IPS-NIHi7 (cell line): ENCODE data around the gene METAP1D.
"Not testable (repeated sequence)": the region's sequence is repeated elsewhere in the genome, so short reads cannot be mapped to it uniquely, and the experiment has no call there.

Source experiments
- DNase-seq: peaks from one replicate; pipeline ENCODE4 v3.0.0; 2012; ENCODE audit warnings: mixed read lengths; ENCODE audit errors: extremely low spot score

Gene METAP1D

DNA sequence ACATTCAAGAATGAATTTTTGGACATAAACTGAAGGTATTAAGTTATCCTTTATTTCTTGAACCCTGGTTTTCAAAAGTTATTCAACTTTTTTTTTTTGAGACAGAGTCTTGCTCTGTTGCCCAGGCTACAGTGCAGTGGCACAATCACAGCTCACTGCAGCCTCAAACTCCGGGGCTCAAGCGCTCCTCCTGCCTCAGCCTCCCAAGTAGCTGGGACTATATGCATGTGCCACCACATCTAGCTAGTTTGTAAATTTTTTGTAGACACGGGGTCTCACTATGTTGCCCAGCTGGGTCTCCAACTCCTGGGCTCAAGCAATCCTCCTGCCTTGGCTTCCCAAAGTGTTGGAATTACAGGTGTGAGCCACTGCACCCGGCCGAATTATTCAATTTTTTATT, 2.7 kb upstream of the METAP1D start:
- not testable (repeated sequence) for DNase-seq

GRCh38 chr2:171999161-171999560, 592 bp upstream of the METAP1D start:
- DNase-seq = no peak

GRCh38 chr2:172000696-172001361, 1.1 kb downstream of the METAP1D start:
- DNase-seq = no peak

GRCh38 chr2:172007372-172007771, 7.6 kb downstream of the METAP1D start:
- no peak for DNase-seq

DNA sequence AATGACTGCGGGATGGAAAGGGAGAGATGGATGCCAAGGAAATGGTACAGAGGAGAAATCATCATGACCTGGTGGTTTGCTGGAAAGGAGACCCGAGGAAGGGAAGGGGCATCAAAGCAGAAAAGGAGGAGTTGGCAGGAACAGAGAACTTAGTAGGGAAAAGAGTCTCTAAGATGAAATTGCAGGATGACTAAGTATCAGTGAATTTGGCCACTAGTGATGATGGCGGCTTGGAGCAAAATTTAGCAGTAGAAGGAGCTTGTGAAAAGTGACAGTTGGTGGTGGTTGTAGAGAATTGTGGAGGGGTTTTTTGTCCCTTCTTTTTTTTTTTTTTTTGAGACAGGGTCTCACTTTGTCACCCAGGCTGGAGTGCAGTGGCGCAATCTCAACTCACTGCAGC, 10.1 kb downstream of the METAP1D start:
- no peak for DNase-seq

- no peak for DNase-seq
Measured at GRCh38 chr2:172011812-172012575, 12.2 kb downstream of the METAP1D start.

GRCh38 chr2:172012677-172013391, 13.1 kb downstream of the METAP1D start:
- no peak for DNase-seq

- DNase-seq = no peak
Measured at GRCh38 chr2:172013396-172013795, 13.6 kb downstream of the METAP1D start.

DNA sequence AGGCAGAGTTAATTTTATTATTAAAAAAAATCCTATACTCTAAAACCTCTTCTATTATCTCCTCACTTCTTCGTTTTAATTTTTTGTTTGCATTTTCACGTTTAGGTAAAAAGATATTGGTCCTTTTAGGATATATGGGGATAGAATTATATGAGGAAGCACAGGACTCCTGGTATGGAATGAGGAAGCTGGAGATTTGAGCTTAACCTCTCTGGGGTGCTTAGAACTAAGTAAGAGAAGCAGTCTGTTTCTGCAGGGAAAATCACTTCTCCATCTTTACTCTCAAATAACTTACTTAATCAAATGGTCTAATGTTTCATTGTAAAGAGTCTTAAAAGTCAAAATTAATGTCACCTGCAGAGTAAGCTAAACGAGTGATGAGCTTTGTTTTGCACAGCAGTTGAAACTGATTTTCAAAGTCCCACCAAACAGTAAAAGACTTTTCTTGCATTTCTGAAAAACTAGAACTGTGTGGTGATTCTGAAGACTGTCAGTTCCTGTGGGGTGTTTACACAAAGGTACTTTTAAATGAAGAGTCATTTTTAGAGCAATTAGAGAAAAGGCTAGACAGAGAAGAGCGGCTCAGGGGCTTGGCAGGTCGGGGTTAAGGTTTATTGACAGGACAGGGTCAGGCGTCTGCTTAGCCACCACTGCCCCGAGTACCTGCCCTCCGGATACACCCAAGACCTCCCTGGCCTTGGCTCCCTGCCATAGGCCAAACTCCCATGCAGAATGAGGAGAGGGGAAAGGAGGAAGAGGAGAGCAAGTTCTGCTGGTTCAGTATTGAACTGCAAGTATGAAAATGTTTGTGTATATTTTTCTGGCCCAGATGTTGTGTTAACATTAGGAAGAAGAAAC, 21.6 kb downstream of the METAP1D start:
- peak; percentile 33 for DNase-seq

DNA sequence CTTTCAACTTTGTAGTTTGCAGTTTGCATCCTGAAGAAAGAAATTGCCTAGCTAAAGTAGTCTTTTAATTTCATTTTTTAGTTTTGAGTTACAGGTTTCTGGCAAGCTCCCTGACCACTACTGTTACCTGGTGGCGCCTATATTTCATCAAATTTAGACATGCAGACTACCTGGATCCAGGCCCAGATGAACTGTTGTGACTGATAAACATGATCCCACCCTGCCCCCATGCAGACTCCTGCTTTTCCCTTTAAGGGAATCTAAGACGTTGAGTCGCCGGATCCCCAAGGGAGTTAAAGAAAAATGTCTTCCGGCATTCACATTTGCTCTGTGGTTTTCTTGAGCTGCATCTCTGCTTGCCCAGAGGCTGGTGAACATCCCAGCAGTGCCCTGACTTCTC, 22.2 kb downstream of the METAP1D start:
- no peak for DNase-seq

DNA sequence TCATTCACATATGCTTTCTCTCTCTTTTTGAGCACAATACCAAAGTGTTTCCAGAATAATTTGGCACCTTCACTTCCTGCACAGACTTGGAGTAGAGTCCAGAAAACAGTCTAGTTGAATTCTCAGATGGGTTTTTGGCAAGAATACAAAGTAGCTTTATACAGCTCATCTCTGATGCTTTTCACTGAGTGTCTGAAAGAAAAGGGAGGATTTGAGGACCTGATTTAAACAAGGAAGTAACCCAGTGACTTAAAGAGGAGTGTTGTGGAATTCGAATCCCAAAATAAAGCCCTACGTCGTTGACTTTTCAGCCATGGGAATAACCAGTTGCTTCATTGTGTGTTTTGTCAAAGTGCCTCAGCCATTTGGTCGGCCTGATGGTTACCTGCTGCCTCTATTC, 31.8 kb downstream of the METAP1D start:
- DNase-seq = no peak

DNA sequence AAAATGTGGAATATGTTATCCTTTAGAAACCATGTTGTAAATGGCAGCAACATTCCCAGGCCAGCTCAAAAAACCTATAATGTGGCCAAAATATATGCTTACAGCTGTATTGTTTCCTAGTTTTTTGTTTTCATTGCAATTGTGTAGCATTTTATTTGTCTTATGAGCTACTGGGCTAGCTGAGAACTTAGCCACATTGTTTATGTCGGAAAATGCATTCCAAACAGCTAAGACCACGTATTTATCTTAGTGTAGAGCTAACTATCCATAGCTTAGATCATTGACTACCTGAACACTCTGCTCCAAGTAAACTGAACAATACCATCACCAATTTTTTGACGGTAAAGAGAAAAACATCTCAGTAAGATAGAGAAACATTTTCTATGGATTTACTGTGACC, 38.4 kb downstream of the METAP1D start:
- DNase-seq = no peak

GRCh38 chr2:172038604-172039003, 38.9 kb downstream of the METAP1D start:
- DNase-seq = no peak

- DNase-seq = no peak
Measured at GRCh38 chr2:172039011-172039704, 39.4 kb downstream of the METAP1D start.

DNA sequence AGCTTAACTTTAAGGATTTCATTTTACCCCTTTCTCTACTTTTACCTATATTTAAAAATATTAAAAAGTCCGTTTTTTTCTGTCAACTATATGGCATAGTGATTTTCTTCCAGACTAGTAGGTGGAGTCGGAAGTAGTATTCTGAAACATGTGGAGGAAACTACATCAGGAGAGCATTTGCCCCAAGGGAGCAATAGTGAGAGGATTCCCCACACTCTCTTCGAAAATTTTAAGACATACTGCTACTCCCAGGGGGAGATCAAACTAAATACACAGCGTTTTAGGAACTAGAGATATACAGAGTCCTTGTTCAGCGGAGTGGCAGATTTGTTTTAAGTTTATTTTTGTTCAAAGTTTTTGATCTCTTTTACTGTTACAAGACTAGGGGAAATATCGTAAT, 40.6 kb downstream of the METAP1D start:
- no peak for DNase-seq

- no peak for DNase-seq
Measured at GRCh38 chr2:172046080-172046678, 46.4 kb downstream of the METAP1D start.

GRCh38 chr2:172046866-172047565, 47.3 kb downstream of the METAP1D start:
- no peak for DNase-seq

DNA sequence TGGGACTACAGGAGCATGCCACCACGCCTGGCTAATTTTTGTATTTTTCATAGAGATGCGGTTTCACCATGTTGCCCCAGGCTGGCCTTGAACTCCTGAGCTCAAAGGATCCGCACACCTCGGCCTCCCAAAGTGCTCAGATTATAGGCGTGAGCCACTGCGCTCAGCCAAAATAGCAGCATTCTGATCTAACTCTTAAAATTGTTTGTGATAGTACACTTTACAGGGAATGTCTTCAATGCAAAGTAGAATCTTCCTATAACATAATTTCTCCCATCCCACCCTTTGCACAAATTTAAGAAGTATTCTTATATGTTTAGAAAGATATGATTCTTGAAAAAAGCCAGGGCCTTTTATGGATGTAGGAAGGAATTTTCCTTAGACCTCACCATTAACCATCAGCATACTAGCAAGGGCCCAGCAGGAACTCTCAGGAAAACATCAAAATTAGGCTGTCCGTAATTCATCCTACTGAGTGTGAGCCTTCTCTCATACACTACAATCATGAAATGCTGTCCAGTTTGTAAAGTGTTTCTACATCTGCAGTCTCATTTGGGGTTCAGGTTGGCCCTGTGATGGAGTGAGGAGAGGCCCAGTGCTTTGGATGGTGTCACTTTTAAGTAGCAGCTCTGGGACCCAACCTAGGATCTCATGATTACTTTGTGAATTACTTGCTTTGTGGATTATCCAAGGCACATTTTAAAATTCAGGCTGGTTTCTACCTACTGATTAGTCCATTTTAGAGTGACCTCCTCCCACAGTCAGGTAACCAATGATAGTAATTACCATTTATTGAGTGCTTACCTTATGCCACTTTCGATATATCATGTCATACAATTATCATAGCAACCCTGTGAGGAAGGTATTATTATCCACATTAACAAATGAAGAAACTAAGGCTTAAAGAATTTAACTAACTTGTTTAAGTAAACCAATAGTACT, 48.1 kb downstream of the METAP1D start:
- DNase-seq = no peak
